ENCODE data around the gene LY6G6D. TPM values are rescaled to one million over a fixed set of nuclear protein-coding genes. Genes with fewer than 3 reads are reported as not detected.

The LY6G6D gene
- total RNA-seq, 2 donors from 2014 or later = not detected

- DNase-seq (peak; percentile 48 to 54), ATAC-seq (peak; percentile 59)
- intact Hi-C loops (cut with DNase I, micrococcal nuclease) = no loop called here
Observed at GRCh38 chr6:31728767-31729514, 13.8 kb downstream of the LY6G6D start, which contains the start of gene DDAH2. TSS of gene DDAH2 (minus strand) at chr6:31729299. CDS start at chr6:31729161, 138 bp downstream.

DNA sequence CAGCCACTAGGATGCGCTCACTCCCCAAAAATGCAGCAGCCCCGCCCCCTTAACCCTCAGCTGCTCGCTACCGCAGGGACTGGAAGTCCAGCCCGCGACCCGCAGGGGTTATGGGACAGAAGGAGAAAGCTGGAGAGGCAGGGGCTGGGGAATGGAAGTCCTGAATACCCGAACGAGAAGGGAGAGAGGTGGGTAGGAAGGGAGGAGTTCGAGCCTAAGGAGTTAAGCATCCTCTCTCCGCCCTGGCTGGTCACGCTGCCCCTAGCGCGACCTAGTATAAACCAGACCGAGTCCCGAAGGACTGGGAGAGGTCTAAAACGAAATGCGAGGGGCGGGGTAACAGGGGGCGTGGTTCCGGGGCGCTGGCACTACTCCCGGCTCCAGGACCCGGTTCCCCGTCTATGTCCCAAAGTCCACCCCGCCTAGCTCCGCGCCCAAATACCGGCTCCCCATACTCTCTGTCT lies 14.4 kb downstream of the LY6G6D start:
- DNase-seq = peak; percentile 95 to 97
- peak; percentile 78 for ATAC-seq
- intact Hi-C loops (cut with DNase I, micrococcal nuclease) = no loop called here

DNA sequence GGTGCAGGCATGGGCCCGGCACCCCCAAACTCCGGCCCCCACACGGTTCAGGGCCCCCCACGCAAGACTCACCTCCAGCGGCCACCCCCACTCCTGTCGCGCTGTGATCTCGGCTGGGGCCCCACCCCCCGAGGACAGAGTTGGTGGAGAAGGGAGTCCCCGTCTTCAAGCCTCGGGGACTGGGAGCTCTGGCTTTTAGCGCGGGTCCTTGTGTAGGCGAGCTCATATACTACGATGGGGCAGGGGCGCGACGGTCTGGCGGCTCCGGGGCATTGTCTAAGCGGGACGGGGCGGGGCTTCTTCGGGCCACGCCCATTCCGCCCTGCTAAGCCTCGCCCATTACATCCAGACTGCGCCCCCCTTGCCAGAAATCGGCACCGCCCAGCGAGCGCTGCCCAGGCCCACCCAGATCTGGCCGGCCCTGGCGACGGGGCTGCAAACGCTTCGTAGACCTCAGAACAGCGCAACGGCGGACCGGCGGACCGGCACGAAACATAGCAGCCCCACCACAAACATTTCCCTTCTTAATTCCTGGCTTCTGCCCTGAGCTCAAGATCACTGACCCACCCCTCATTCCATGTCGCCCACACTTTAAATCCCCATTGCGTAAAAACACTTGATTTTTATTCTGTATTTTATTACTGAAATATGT lies 15.0 kb downstream of the LY6G6D start:
- intact Hi-C loops (cut with DNase I, micrococcal nuclease) = no loop called here
- DNase-seq (peak; percentile 90 to 93), ATAC-seq (peak; percentile 64)

- ATAC-seq (no peak), DNase-seq (no peak)
- intact Hi-C loops (cut with DNase I, micrococcal nuclease) = no loop called here
Observed at GRCh38 chr6:31730631-31731086, 15.5 kb downstream of the LY6G6D start.

DNA sequence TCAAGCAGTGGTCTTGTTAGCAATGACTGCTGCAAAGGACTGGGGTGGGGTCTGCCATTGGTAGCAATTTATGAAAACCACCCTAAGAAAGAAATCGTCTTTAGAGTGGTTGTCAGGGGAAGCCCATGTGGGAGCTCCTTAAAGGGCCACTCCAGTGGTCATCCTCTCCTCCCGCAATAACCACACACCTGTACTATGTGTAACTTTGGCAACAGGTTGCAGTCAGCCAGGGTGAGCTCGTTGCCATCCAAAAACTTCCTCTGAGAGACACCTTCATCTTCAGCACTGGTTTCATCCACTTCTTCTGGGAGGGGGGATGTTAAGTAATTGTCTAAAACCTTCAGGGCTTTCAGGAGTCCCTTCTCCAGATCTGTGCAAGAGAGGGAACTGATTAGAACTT lies 16.9 kb downstream of the LY6G6D start:
- DNase-seq = no peak
- ATAC-seq = no peak
- intact Hi-C loops (cut with DNase I, micrococcal nuclease) = no loop called here

DNA sequence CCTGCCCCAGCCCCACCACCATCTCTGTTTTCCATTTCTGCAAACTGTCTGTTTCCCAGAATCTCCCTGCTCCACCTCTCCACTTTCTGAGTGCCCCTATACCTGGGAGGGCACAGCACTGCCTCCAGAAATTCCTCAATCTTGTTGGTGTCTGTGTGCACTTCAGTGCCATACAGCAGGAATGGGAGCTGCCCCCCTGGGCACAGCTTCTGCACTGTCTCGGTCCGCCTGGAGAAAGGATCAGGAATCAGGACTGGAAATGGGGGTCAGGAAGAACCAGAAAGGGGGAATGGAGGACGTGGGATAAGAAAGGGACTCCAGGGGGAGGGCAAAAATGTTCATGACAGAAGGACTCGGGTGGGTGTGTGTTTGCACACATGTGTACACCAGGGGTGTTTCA lies 18.6 kb downstream of the LY6G6D start:
- ATAC-seq (no peak), DNase-seq (no peak)
- intact Hi-C loops (cut with DNase I, micrococcal nuclease) = no loop called here

GRCh38 chr6:31734247-31734820 lies 19.2 kb downstream of the LY6G6D start:
- DNase-seq (no peak), ATAC-seq (no peak)
- intact Hi-C loops (cut with DNase I, micrococcal nuclease) = no loop called here

- DNase-seq (peak; percentile 76 to 79), ATAC-seq (peak; percentile 34)
- intact Hi-C loops (cut with DNase I, micrococcal nuclease) = loop anchor here in 1 of 2 donors (5.0 kb wide), 1 partner anchor 97 kb away; no protein-coding TSS in a partner anchor
Observed at GRCh38 chr6:31734821-31735406, 19.8 kb downstream of the LY6G6D start.

DNA sequence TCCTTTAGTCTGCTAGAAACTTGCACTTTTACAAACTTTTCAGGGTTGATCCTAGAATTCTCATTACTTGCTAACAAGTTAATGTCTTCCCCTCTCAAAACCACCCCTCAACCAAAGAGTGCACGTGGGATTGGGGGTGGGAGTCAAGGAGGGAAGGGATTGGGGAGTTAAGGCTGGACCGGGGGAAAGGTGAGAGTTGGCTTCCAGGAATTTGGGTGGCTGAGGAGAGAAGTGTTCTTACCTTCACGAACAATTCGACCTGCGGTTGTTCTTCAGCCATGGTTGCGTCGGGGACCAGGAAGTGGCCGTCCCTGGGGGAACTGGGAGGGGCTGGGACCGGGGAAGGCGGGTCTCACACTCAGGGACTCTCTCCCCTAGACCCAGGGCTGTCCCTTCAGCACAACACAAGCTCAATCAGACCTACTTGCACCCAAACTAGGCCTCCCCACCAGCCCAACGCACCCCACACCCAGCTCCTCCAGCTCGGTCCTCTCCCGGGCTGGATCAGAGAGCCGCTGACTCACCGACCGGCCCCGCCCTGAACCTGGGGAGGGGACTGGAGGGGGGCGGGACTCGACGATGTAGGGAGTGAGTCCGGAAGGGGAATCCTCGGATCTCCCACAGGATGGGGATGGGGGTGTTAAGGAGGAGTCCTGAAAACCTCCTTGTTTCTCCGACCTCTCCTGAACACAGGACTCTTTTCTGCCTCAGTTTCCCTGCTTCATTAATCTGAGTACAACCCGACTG lies 21.0 kb downstream of the LY6G6D start, which contains the start of gene CLIC1:
Gene CLIC1, minus strand, starts transcription at position 510 of the 747 bp plus-strand sequence. Its CDS starts 230 bp downstream, at position 280.
- peak; percentile 44 for ATAC-seq
- intact Hi-C loops (cut with DNase I, micrococcal nuclease) = loop anchor here in 1 of 2 donors (5.0 kb wide), 1 partner anchor 96 kb away; no protein-coding TSS in a partner anchor

DNA sequence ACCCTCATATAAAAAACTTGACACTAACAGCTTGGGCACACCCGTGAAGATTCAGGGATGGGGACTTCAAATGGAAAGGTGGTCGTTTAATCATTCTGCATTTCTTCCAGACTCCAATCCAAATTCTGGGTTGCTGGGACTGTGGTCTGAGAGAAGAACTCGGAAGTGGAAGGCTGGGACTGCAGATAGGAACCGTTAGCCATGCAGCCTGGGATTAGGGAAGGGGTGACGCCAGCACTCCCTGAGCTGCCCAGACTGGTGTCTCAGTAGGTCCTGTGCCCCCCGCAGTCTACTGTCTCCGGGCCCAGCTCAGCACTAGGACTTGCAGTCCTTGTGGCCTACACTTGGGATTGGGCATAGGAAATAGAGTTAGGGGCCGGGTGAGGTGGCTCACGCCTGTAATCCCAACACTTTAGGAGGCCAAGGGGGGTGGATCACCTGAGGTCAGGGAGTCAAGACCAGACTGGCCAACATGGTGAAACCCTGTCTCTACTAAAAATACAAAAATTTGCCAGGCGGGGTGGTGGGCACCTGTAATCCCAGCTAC lies 21.7 kb downstream of the LY6G6D start:
- intact Hi-C loops (cut with DNase I, micrococcal nuclease) = loop anchor here in 1 of 2 donors (5.0 kb wide), 1 partner anchor 95 kb away; no protein-coding TSS in a partner anchor
- DNase-seq = peak in 1 of 2 donors; percentile 46
- ATAC-seq = no peak

More for the DNA sequence above, 21.0 kb downstream of the LY6G6D start, which contains the start of gene CLIC1:
- peak; percentile 89 to 93 for DNase-seq

- intact Hi-C loops (cut with DNase I, micrococcal nuclease) = loop anchor here in 1 of 2 donors (5.0 kb wide), 1 partner anchor 95 kb away; no protein-coding TSS in a partner anchor
- DNase-seq (peak; percentile 58 to 71), ATAC-seq (peak; percentile 5)
Observed at GRCh38 chr6:31737315-31737990, 22.3 kb downstream of the LY6G6D start.

DNA sequence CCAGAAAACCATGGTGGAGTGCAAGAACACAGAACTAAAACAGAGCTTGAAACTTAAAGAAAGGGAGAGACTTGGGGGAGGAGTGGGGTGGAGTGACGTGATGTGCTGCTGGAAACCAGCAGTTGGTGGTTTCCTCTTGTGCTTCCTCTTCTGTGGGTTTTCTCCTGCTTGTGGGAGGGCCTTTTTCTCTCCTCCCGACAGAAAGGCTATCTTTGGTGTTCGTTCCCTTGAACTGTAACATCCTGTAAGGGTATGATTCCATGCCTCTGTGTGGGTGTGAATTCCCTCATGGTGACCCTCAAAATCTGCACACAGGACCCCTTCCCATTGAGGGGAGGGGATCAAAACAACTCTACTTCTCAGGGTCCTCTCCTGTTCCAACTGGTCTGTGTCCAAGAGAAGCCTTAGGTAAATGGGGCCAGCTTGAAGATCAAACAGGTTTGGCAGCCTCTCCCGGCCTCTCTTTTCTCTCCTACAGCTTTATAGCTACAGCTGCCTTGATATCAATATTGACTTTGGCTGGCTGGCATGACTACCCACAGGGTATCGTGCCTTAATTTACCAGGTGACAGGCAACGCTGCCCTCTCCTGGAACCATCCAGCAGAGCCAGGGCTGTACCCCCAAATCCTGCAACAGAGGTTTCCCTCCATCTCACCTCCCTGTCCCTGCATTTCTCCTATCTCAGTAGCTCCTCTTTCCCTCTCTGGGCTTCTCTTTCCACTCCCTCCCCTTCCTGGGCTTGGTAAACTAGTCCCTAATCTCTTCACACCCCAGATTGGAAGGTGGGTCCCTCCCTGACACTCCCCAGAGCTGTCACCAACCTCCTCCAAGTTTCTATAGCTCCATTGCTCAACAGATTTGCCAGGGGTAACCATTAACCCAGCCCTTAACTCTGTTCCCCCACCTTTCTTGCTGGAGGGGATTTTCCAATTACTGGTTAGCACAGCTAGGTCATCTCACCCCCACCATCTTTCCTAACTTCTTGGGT lies 23.1 kb downstream of the LY6G6D start:
- DNase-seq (peak; percentile 82 to 85), ATAC-seq (peak; percentile 45)
- intact Hi-C loops (cut with DNase I, micrococcal nuclease) = loop anchor here in 1 of 2 donors (5.0 kb wide), 1 partner anchor 94 kb away; no protein-coding TSS in a partner anchor

DNA sequence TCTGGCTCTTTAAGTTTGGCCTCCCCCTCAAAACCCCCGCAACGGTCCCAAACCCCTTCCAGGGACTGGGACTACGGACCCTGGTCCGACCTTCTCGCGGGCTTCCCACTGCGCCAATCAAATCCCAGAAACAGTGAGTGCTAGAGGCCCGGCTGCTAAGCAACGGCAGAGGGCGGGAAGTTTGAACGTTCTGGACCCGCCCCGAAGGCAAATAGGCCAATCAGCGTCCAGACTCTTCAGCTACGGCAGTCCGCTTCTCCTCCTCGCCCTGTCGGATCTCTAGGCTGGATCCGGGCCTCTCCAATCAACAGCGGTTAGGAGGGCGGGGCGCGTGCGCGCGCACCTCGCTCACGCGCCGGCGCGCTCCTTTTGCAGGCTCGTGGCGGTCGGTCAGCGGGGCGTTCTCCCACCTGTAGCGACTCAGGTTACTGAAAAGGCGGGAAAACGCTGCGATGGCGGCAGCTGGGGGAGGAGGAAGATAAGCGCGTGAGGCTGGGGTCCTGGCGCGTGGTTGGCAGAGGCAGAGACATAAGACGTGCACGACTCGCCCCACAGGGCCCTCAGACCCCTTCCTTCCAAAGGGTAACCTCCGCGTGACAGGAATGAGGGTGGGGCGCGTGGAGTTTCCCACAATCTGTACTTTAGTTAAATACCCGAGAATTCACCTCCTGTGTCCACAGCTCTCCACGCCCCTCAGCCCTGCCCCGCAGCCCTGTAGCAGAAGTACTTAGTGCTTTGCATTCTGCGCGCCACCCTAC lies 24.7 kb downstream of the LY6G6D start, which contains the start of gene MSH5:
Gene MSH5, plus strand, starts transcription at position 367 of the 758 bp plus-strand sequence. CDS start 462 bp downstream, outside the sequence.
- intact Hi-C loops (cut with DNase I, micrococcal nuclease) = loop anchor here in 1 of 2 donors (5.0 kb wide), 1 partner anchor 92 kb away; no protein-coding TSS in a partner anchor
- DNase-seq = peak; percentile 97 to 99
- peak; percentile 67 for ATAC-seq

- no peak for DNase-seq
- intact Hi-C loops (cut with DNase I, micrococcal nuclease) = no loop called here
- ATAC-seq = peak; percentile 2
Observed at GRCh38 chr6:31740397-31741223, 25.5 kb downstream of the LY6G6D start.

Measured in left colon (tissue), 2 donors.